ENCODE data around the gene FOXA3.

The FOXA3 gene

GRCh38 chr19:45876161-45876410, 12.0 kb downstream of the FOXA3 start:
- FAIRE-seq (no peak), DNase-seq (ENCODE audit: insufficient read length, low spot score) (no peak)
- no peak for TF ChIP-seq CTCF (IDR thresholded peaks at IDR 0.05; ENCODE audit: insufficient read depth, missing control alignments)

GRCh38 chr19:45876411-45877197, 12.5 kb downstream of the FOXA3 start:
- DNase-seq (ENCODE audit: insufficient read length, low spot score) (no peak), FAIRE-seq (no peak)
- no peak for TF ChIP-seq CTCF (IDR thresholded peaks at IDR 0.05; ENCODE audit: insufficient read depth, missing control alignments)

GRCh38 chr19:45878043-45878794, 14.1 kb downstream of the FOXA3 start:
- FAIRE-seq (no peak), DNase-seq (ENCODE audit: insufficient read length, low spot score) (no peak)
- TF ChIP-seq CTCF (IDR thresholded peaks at IDR 0.05; ENCODE audit: insufficient read depth, missing control alignments) = no peak

- no peak for FAIRE-seq
- no peak for DNase-seq (ENCODE audit: insufficient read length, low spot score)
- TF ChIP-seq CTCF (IDR thresholded peaks at IDR 0.05; ENCODE audit: insufficient read depth, missing control alignments) = no peak
These were observed 14.9 kb downstream of the FOXA3 start for GRCh38 chr19:45879055-45879454.

GRCh38 chr19:45879971-45880370, 15.8 kb downstream of the FOXA3 start:
- DNase-seq (ENCODE audit: insufficient read length, low spot score) = no peak
- no peak for FAIRE-seq
- TF ChIP-seq CTCF (IDR thresholded peaks at IDR 0.05; ENCODE audit: insufficient read depth, missing control alignments) = no peak

GRCh38 chr19:45881082-45881908, 17.2 kb downstream of the FOXA3 start:
- no peak for TF ChIP-seq CTCF (IDR thresholded peaks at IDR 0.05; ENCODE audit: insufficient read depth, missing control alignments)
- FAIRE-seq (no peak), DNase-seq (ENCODE audit: insufficient read length, low spot score) (no peak)
